SK-N-MC (cell line): Measurements from ENCODE around the gene ESR2.

Source experiments
- EZH2 ChIP-seq: fragments of 200-600 bp; sonication (generic); IDR thresholded peaks from one replicate; pipeline ENCODE4 v1.6.1; 2017; ENCODE audit warnings: antibody characterized with exemption
- POLR2AphosphoS5 ChIP-seq: IDR thresholded peaks from 2 replicates; pipeline ENCODE4 v1.6.1; 2012; ENCODE audit warnings: mild to moderate bottlenecking, low read depth, low read length, borderline replicate concordance

GRCh38 chr14:64247195-64247594 is 47.0 kb downstream of the ESR2 start:
- TF ChIP-seq EZH2, result no peak
- no peak for TF ChIP-seq POLR2AphosphoS5
